Measurements from ENCODE around the gene LRCH3.

Gene LRCH3

DNA sequence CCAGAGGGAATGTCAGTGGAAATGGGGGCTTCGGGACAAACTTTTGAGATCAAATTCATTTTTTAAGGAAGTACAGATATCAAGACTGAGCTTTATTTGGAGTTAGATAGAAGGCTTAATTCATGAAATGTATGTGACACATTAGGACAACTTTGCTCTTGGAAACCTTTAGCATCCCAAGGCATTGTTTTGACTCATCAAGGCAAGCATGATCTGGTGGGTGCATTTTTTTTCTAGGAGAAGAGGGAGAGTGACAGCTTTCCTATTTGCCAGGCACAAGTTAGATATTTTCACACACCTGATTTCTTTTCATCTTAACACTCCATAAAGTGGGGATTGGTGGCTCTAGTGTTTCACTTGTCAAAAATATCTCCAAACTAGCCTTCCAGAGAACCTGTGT is 97.5 kb downstream of the LRCH3 start:
- no peak overlapping the region for H3K4me3 ChIP-seq (ENCODE audit: low read depth, low read length)
- no peak for DNase-seq (ENCODE audit: low read depth, low spot score)
- TF ChIP-seq, protein P1, sequence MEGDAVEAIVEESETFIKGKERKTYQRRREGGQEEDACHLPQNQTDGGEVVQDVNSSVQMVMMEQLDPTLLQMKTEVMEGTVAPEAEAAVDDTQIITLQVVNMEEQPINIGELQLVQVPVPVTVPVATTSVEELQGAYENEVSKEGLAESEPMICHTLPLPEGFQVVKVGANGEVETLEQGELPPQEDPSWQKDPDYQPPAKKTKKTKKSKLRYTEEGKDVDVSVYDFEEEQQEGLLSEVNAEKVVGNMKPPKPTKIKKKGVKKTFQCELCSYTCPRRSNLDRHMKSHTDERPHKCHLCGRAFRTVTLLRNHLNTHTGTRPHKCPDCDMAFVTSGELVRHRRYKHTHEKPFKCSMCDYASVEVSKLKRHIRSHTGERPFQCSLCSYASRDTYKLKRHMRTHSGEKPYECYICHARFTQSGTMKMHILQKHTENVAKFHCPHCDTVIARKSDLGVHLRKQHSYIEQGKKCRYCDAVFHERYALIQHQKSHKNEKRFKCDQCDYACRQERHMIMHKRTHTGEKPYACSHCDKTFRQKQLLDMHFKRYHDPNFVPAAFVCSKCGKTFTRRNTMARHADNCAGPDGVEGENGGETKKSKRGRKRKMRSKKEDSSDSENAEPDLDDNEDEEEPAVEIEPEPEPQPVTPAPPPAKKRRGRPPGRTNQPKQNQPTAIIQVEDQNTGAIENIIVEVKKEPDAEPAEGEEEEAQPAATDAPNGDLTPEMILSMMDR (IDR thresholded peaks at IDR 0.05; ENCODE audit: low read depth, low read length) = no peak
- in situ Hi-C loops (cut with HindIII; ENCODE audit: low sequenced_read_pairs) = no loop called here

DNA sequence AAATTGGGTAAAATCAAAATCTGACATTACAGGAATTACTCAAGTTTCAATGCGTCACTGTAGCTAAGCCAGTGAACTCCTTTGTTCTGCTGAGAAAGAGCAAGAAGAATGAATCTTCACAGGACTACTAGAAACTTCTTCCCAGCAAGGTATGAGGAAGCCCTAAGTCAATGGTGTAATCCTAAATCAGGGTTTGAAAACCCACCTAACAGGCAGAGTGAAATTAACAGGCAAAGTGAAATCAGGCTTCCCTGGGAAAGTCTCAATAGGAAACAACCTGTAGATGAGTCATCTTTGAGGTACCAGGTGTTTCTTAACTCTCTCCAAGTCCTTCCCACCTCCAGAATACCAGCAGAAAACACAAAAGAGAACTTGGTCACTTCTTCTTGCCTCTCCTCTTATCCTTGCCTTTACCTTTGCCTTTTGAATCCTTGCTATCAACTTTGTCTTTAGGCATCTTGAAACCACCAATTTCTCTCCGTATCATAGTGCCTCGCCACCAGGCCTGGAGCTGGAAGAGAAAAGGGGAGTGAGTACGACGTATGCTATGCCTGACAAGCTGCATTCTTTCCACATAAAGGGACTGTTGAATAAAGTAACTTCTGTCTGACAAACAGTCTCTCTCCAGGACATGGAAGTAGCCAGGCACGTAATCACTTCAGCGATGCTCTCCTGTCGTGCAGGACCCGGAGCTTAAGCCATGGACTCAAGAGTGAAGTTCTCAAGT is 98.3 kb downstream of the LRCH3 start:
- in situ Hi-C loops (cut with HindIII; ENCODE audit: low sequenced_read_pairs) = no loop called here
- DNase-seq (ENCODE audit: low read depth, low spot score) = no peak
- TF ChIP-seq, protein P1 (IDR thresholded peaks at IDR 0.05; ENCODE audit: low read depth, low read length) = no peak
- H3K4me3 ChIP-seq (ENCODE audit: low read depth, low read length) = no peak overlapping the region

DNA sequence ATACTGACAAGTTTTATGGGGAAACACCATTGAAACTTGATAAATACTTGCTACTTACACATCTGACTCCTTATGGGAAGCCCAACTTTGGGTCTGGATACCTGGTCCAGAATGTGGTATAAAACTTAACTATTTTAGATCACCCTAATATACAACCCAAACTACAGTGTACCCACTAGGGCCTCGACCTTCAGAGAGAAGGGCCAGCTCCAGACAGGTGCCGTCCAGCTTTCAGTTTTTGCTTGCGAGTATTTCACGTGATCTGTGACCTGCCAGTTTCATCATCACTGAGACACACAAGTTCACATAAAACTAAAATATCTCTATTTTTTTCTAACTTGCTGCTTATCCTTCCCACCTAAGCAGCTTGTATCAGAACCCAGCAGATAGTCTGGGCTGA is 99.6 kb downstream of the LRCH3 start:
- TF ChIP-seq, protein P1 (IDR thresholded peaks at IDR 0.05; ENCODE audit: low read depth, low read length) = no peak
- no peak for DNase-seq (ENCODE audit: low read depth, low spot score)
- in situ Hi-C loops (cut with HindIII; ENCODE audit: low sequenced_read_pairs) = no loop called here

DNA sequence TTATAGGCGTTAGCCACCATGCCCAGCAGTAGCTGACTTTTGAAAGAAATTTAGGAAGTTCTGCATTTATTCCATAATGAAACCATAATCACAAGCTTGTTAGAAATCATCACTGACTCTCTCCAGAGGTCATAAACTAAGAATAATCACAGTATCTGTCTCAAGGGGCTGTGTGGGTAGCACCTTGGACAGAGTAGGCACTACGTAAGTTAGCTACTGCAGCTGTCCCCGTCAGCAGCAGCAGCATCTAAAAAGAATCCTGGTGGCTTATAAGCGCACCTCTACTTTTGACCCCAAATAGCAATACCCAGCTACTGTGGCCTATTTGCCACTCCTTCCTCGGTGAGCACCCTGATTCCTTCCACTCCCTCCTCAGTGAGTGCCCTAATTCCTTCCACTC is 101.1 kb downstream of the LRCH3 start:
- H3K4me3 ChIP-seq (ENCODE audit: low read depth, low read length) = no peak overlapping the region
- in situ Hi-C loops (cut with HindIII; ENCODE audit: low sequenced_read_pairs) = no loop called here
- TF ChIP-seq, protein P1 (IDR thresholded peaks at IDR 0.05; ENCODE audit: low read depth, low read length) = no peak
- DNase-seq (ENCODE audit: low read depth, low spot score) = no peak

More for the DNA sequence above, 99.6 kb downstream of the LRCH3 start:
- H3K4me3 ChIP-seq (ENCODE audit: low read depth, low read length) = no peak overlapping the region

DNA sequence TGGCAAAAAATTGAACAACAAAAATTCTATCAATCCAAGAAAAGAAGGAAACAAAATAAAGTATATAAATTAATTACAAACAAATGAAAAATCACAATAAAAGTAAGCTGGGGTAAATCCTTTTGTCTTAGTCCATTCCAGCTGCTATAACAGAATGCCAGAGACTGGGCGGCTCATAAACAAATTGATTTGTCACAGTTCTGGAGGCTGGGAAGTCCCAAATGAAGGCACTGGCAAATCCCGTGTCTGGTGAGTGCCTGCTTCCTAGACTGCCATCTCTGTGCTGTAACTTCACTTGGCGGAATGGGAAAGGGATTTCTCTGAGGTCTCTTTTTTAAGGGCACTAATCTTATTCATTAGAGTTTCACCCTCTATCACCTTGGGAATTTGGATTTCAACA is 105.4 kb downstream of the LRCH3 start:
- no peak for DNase-seq (ENCODE audit: low read depth, low spot score)
- H3K4me3 ChIP-seq (ENCODE audit: low read depth, low read length) = no peak overlapping the region
- TF ChIP-seq, protein P1 (IDR thresholded peaks at IDR 0.05; ENCODE audit: low read depth, low read length) = no peak
- in situ Hi-C loops (cut with HindIII; ENCODE audit: low sequenced_read_pairs) = no loop called here

DNA sequence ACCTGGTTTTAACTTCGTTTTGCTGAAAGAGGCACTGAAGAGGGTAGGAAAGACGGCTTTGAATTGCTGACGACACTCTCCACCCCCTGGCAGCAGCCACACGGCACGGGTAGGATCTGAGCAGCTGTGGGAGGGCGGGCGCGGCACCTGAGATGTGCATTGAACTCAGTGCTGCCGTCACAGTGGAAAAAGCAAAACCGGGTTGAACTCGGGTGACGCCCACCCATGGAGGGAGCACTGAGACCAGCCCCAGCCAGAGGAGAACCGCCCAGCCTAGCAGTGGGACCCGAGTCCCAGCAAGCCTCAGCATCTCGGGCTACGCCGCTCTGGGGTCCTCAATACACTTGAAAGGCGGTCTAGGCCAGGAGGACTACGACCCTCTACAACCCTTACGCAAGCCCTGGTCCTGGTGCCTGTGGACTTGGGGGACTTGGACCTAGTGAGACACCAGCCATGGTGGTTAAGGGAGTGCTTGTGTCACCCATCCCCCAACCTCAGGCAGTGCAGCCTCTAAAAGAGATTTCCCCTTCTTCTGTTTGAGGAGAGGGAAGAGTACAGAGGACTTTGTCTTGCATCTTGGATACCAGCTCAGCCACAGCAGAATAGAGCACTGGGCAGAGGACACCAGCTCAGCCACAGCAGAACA is 108.9 kb downstream of the LRCH3 start:
- no peak overlapping the region for H3K4me3 ChIP-seq (ENCODE audit: low read depth, low read length)
- no peak for DNase-seq (ENCODE audit: low read depth, low spot score)
- in situ Hi-C loops (cut with HindIII; ENCODE audit: low sequenced_read_pairs) = no loop called here
- TF ChIP-seq, protein P1 (IDR thresholded peaks at IDR 0.05; ENCODE audit: low read depth, low read length) = no peak
